Astrocyte (in vitro differentiated cells and primary cell): ENCODE data around the gene TH.

Experiments used
- EZH2 ChIP-seq: IDR thresholded peaks from 2 replicates; pipeline ENCODE4 v1.6.1; 2012; ENCODE audit warnings: mild to moderate bottlenecking, low read length, inconsistent platforms; ENCODE audit not compliant: insufficient read depth
- TF ChIP-seq, protein P1 (sequence below): IDR thresholded peaks from 2 replicates; pipeline ENCODE4 v1.5.1; 2011; ENCODE audit warnings: low read depth, mild to moderate bottlenecking, inconsistent platforms, low read length, moderate library complexity; ENCODE audit not compliant: insufficient read depth

DNA sequence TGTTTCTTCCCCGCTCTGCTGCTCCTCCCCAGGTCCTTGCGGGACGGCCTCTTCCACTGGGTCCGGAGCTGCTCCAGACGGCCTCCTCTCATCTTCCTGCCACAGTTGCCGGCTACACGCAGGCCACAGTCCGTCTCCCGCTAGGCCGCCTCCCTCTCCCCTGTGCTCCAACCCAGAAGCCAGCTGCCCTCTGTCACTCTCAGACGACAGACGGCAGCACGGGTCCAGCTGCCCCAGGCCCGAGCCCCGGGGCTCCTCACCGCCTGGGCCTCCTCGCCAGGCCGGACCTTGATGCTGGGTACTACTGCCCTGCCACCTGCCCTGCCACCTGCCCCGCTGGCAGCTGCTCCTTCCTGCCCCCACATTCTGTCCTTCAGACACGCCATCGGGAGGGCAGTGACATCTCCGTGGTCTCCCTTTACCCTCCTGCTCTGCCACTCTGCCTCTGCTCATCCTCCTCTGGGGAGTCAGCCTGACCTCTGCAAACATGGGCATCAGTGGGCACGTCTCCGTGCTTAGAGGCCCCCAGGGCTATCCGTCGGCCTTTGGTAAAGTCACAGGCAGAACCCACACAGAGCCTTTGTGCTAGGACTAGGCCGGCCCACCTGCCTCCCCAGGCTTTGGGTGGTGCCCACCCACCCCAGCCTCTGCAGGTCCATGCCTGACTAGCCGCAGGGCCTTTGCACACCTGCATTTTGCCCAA lies 43.1 kb upstream of the TH start:
- TF ChIP-seq EZH2, result no peak
- TF ChIP-seq, protein P1, sequence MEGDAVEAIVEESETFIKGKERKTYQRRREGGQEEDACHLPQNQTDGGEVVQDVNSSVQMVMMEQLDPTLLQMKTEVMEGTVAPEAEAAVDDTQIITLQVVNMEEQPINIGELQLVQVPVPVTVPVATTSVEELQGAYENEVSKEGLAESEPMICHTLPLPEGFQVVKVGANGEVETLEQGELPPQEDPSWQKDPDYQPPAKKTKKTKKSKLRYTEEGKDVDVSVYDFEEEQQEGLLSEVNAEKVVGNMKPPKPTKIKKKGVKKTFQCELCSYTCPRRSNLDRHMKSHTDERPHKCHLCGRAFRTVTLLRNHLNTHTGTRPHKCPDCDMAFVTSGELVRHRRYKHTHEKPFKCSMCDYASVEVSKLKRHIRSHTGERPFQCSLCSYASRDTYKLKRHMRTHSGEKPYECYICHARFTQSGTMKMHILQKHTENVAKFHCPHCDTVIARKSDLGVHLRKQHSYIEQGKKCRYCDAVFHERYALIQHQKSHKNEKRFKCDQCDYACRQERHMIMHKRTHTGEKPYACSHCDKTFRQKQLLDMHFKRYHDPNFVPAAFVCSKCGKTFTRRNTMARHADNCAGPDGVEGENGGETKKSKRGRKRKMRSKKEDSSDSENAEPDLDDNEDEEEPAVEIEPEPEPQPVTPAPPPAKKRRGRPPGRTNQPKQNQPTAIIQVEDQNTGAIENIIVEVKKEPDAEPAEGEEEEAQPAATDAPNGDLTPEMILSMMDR, result no peak
